ENCODE measurements around the gene PCCA. TPM values are rescaled to one million over a fixed set of nuclear protein-coding genes. Genes with fewer than 3 reads are reported as not detected.

Gene PCCA
- total RNA-seq, 1 experiment from 2014 or later: 16.1 TPM

DNA sequence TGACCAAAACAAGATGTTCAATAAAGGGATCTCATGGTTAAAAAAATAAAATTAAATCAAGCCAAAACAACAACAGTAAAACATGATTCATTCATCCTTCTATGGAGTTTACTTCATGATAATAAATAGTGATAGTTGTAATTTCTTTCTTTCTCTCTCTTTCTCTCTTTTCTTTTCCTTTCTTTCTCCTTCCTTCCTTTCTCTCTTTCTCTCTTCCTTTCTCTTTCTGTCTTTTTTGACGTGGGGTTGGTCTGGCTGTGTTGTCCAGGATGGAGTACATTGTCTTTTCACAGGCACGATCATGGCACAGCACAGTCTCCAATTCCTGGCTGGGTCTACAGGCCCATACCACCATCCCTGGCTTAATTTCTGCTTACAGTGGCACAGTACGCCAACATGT lies 29.1 kb upstream of the PCCA start:
- no peak for DNase-seq
- H3F3A ChIP-seq (ENCODE audit: insufficient read depth, low read depth): no peaks in the 10 kb centered on the region
- no peak overlapping the region for H2AFZ ChIP-seq
- intact Hi-C loops (cut with micrococcal nuclease; ENCODE audit: unreplicated experiment): no loop called here
- no peaks in the 10 kb centered on the region for H3K4me1 ChIP-seq (replicated peaks; ENCODE audit: insufficient read depth)
- no peak overlapping the region for H3K27ac ChIP-seq
- H3K4me2 ChIP-seq: no peak overlapping the region
- H3K36me3 ChIP-seq (ENCODE audit: low read depth): no peaks in the 10 kb centered on the region
- no peaks in the 10 kb centered on the region for H4K20me1 ChIP-seq (ENCODE audit: insufficient read depth)
- no peak overlapping the region for H3K4me3 ChIP-seq
- H3K9me3 ChIP-seq (ENCODE audit: insufficient read depth, low read depth): no peaks in the 10 kb centered on the region
- ChIA-PET CTCF (no interaction called here), POLR2A (ENCODE audit: unreplicated experiment) (no interaction called here)
- H3K79me2 ChIP-seq (ENCODE audit: low read depth): no peaks in the 10 kb centered on the region
- TF ChIP-seq EZH2 (IDR thresholded peaks at IDR 0.05; ENCODE audit: low read depth): no peak
- TF ChIP-seq, protein P1, sequence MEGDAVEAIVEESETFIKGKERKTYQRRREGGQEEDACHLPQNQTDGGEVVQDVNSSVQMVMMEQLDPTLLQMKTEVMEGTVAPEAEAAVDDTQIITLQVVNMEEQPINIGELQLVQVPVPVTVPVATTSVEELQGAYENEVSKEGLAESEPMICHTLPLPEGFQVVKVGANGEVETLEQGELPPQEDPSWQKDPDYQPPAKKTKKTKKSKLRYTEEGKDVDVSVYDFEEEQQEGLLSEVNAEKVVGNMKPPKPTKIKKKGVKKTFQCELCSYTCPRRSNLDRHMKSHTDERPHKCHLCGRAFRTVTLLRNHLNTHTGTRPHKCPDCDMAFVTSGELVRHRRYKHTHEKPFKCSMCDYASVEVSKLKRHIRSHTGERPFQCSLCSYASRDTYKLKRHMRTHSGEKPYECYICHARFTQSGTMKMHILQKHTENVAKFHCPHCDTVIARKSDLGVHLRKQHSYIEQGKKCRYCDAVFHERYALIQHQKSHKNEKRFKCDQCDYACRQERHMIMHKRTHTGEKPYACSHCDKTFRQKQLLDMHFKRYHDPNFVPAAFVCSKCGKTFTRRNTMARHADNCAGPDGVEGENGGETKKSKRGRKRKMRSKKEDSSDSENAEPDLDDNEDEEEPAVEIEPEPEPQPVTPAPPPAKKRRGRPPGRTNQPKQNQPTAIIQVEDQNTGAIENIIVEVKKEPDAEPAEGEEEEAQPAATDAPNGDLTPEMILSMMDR (conservative IDR thresholded peaks at IDR 0.05): no peak
- peaks cover 8% of the 10 kb centered on the region; the same call in 1 of the 2 replicates for H3K27me3 ChIP-seq (ENCODE audit: insufficient read depth, low read depth)
- H3K9me2 ChIP-seq (ENCODE audit: insufficient read depth): no peaks in the 10 kb centered on the region
- no TSS peak for BruUV-seq (replicated peaks)

DNA sequence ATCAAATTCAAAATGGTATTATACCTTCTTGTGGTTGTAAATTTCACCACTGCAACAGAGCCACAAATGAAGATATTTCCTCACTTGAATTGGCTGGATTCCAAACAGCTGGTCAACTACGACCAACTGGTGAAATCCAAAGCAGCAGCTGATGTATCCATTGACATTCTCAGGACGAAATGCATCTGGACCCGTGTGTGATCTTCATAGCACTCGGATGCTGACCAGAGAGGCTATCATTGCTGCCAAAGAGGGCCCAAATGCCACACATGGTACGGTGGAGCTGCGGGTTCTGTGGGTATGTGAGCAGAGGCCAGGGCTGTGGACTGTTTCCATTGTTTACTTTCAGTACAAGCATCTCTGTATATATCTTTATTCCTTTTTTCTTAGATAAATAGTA lies 25.6 kb upstream of the PCCA start:
- ChIA-PET POLR2A (ENCODE audit: unreplicated experiment) (no interaction called here), CTCF (no interaction called here)
- Histone ChIP-seq H3K27ac (no peak overlapping the region), H3K36me3 (ENCODE audit: low read depth) (no peaks in the 10 kb centered on the region), H3K9me2 (ENCODE audit: insufficient read depth) (no peaks in the 10 kb centered on the region), H3K4me1 (replicated peaks; ENCODE audit: insufficient read depth) (no peaks in the 10 kb centered on the region), H4K20me1 (ENCODE audit: insufficient read depth) (no peaks in the 10 kb centered on the region), H3K79me2 (ENCODE audit: low read depth) (no peaks in the 10 kb centered on the region), H3K4me2 (no peak overlapping the region), H3K9me3 (ENCODE audit: insufficient read depth, low read depth) (no peaks in the 10 kb centered on the region), H3K27me3 (ENCODE audit: insufficient read depth, low read depth) (peaks cover 8% of the 10 kb centered on the region; the same call in 1 of the 2 replicates), H2AFZ (no peak overlapping the region), H3K4me3 (no peak overlapping the region), H3F3A (ENCODE audit: insufficient read depth, low read depth) (no peaks in the 10 kb centered on the region)
- no TSS peak for BruUV-seq (replicated peaks)
- intact Hi-C loops (cut with micrococcal nuclease; ENCODE audit: unreplicated experiment): no loop called here
- TF ChIP-seq, protein P1 (conservative IDR thresholded peaks at IDR 0.05): no peak
- no peak for TF ChIP-seq EZH2 (IDR thresholded peaks at IDR 0.05; ENCODE audit: low read depth)
- DNase-seq: no peak

DNA sequence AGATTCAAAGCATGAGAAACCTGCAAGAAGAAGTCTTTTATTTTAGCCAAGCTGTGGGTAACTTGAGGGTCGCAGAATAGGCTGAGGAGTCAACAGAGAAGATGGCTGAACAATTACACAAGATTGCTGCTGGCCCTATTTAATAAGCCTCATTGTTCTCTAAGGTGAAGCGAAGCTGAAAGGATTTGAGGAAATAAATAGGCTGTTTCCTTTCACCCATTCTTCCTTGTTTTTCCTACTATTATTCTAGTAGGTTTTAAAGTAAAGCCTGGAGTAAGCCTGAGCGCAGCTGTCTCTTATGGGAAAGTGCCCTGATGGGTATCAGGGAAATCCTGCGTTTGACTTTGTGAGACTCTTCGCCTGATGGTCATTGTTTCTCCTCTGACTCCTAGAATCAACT lies 25.0 kb upstream of the PCCA start:
- BruUV-seq (replicated peaks): no TSS peak
- CTCF ChIA-PET: no interaction called here
- POLR2A ChIA-PET (ENCODE audit: unreplicated experiment): no interaction called here
- Histone ChIP-seq H3F3A (ENCODE audit: insufficient read depth, low read depth) (no peaks in the 10 kb centered on the region), H3K9me2 (ENCODE audit: insufficient read depth) (no peaks in the 10 kb centered on the region), H3K4me2 (no peak overlapping the region), H4K20me1 (ENCODE audit: insufficient read depth) (no peaks in the 10 kb centered on the region), H3K27ac (no peak overlapping the region), H3K4me1 (replicated peaks; ENCODE audit: insufficient read depth) (no peaks in the 10 kb centered on the region), H3K36me3 (ENCODE audit: low read depth) (no peaks in the 10 kb centered on the region), H3K4me3 (no peak overlapping the region), H3K79me2 (ENCODE audit: low read depth) (no peaks in the 10 kb centered on the region), H3K27me3 (ENCODE audit: insufficient read depth, low read depth) (peaks cover 8% of the 10 kb centered on the region; the same call in 1 of the 2 replicates), H2AFZ (no peak overlapping the region), H3K9me3 (ENCODE audit: insufficient read depth, low read depth) (no peaks in the 10 kb centered on the region)
- no peak for TF ChIP-seq EZH2 (IDR thresholded peaks at IDR 0.05; ENCODE audit: low read depth)
- TF ChIP-seq, protein P1 (conservative IDR thresholded peaks at IDR 0.05): no peak
- intact Hi-C loops (cut with micrococcal nuclease; ENCODE audit: unreplicated experiment): no loop called here
- DNase-seq: no peak

Data from PC-9 (cell line).